HCEC 1CT (cell line): ENCODE results near the gene PNLDC1.

Experiments
- DNase-seq: peaks from one replicate; pipeline ENCODE4 v3.0.0-alpha.2; 2017

PNLDC1 gene

GRCh38 chr6:159858259-159858658, 58.2 kb downstream of the PNLDC1 start:
- DNase-seq, result no peak

- DNase-seq, result no peak
These were observed 60.4 kb downstream of the PNLDC1 start for GRCh38 chr6:159860482-159860881.

GRCh38 chr6:159862103-159862502, 62.0 kb downstream of the PNLDC1 start:
- no peak for DNase-seq

- peak; percentile 60 for DNase-seq
These were observed 63.3 kb downstream of the PNLDC1 start for GRCh38 chr6:159863341-159863740.

- no peak for DNase-seq
These were observed 65.3 kb downstream of the PNLDC1 start for GRCh38 chr6:159865226-159865920.

- DNase-seq, result no peak
These were observed 66.5 kb downstream of the PNLDC1 start for GRCh38 chr6:159866286-159867247.
